Right kidney (tissue), 9 donors: ENCODE data around the gene NMT2.
"Not testable (repeated sequence)": the region's sequence is repeated elsewhere in the genome, so short reads cannot be mapped to it uniquely, and the experiment has no call there.

Experiments used
- DNase-seq: peaks from one replicate; pipeline ENCODE4 v3.0.0-alpha.2; 2016
- long read RNA-seq, 8 donors: transcript quantifications; one replicate each; lab custom pipeline, GENCODE V29; 2026

NMT2 gene
- long read RNA-seq, donor 1, partial matches to known transcripts = 0 of 3 reads
- long read RNA-seq, donor 1, other reads (novel, unspliced or antisense) = 0 of 3 reads
- long read RNA-seq, donor 2 = 0 reads
- long read RNA-seq, donor 3, partial matches to known transcripts = 0 of 2 reads
- long read RNA-seq, donor 3, other reads (novel, unspliced or antisense) = 0 of 2 reads
- long read RNA-seq, donor 4 = 0 reads
- long read RNA-seq, donor 5, partial matches to known transcripts = 0 of 4 reads
- long read RNA-seq, donor 5, other reads (novel, unspliced or antisense) = 0 of 4 reads
- long read RNA-seq, donor 6, partial matches to known transcripts = 0 of 3 reads
- long read RNA-seq, donor 6, other reads (novel, unspliced or antisense) = 0 of 3 reads
- long read RNA-seq, donor 7, partial matches to known transcripts = 0 of 4 reads
- long read RNA-seq, donor 7, other reads (novel, unspliced or antisense) = 0 of 4 reads
- long read RNA-seq, donor 8, partial matches to known transcripts = 0 of 3 reads
- long read RNA-seq, donor 8, other reads (novel, unspliced or antisense) = 0 of 3 reads

GRCh38 chr10:15168291-15168785 is at the start of gene NMT2:
Gene NMT2 (minus strand): TSS chr10:15168693. CDS start chr10:15168612, 81 bp downstream.
- peak; percentile 95 for DNase-seq

GRCh38 chr10:15216700-15217099 is 48.2 kb upstream of the NMT2 start:
- no peak for DNase-seq

GRCh38 chr10:15214237-15214636 is 45.7 kb upstream of the NMT2 start:
- DNase-seq = no peak

GRCh38 chr10:15213461-15213861 is 45.0 kb upstream of the NMT2 start:
- no peak for DNase-seq

- no peak for DNase-seq
Observed at GRCh38 chr10:15211464-15211979, 43.0 kb upstream of the NMT2 start.

- no peak for DNase-seq
Observed at GRCh38 chr10:15210521-15210920, 42.0 kb upstream of the NMT2 start.

GRCh38 chr10:15209827-15210509 is 41.5 kb upstream of the NMT2 start:
- DNase-seq = peak; percentile 38

- DNase-seq = no peak
Observed at GRCh38 chr10:15208221-15208620, 39.7 kb upstream of the NMT2 start.

- DNase-seq = not testable (repeated sequence)
Observed at GRCh38 chr10:15207410-15207809, 38.9 kb upstream of the NMT2 start.

GRCh38 chr10:15202639-15203038 is 34.1 kb upstream of the NMT2 start:
- no peak for DNase-seq

- DNase-seq = not testable (repeated sequence)
Observed at GRCh38 chr10:15202301-15202621, 33.8 kb upstream of the NMT2 start.

GRCh38 chr10:15201589-15202300 is 33.3 kb upstream of the NMT2 start:
- DNase-seq = no peak

- DNase-seq = no peak
Observed at GRCh38 chr10:15200626-15201025, 32.1 kb upstream of the NMT2 start.

- no peak for DNase-seq
Observed at GRCh38 chr10:15197911-15198310, 29.4 kb upstream of the NMT2 start.

GRCh38 chr10:15197276-15197675 is 28.8 kb upstream of the NMT2 start:
- DNase-seq = no peak

- no peak for DNase-seq
Observed at GRCh38 chr10:15196021-15196834, 27.7 kb upstream of the NMT2 start.

- no peak for DNase-seq
Observed at GRCh38 chr10:15189133-15189885, 20.8 kb upstream of the NMT2 start.

GRCh38 chr10:15188603-15189002 is 20.1 kb upstream of the NMT2 start:
- DNase-seq = no peak

GRCh38 chr10:15183689-15184481 is 15.4 kb upstream of the NMT2 start:
- no peak for DNase-seq
